Upper lobe of left lung (tissue), 6 donors: ENCODE measurements around the gene RNF25. TPM values are rescaled to one million over a fixed set of nuclear protein-coding genes. Genes with fewer than 3 reads are reported as not detected.

Experiments used
- ATAC-seq, 2 donors: fragments of 200-7000 bp; cut with Tn5 transposase; one replicate each; pipeline ENCODE4 v1.9.1; 2022; ENCODE audit warnings: mild to moderate bottlenecking in 2 of 2, moderate library complexity in 2 of 2; ENCODE audit not compliant: low FRiP score in 2 of 2
- DNase-seq, 2 donors: peaks; one replicate each; pipeline ENCODE4 v3.0.0-alpha.2; 2019 to 2020
- H3K27ac ChIP-seq, 4 donors: fragments of 200-600 bp; sonication (generic); one replicate each; pipeline ENCODE4 v1.5.1; 2016 to 2019
- H3K27me3 ChIP-seq, 4 donors: fragments of 200-600 bp; sonication (generic); one replicate each; pipeline ENCODE4 v1.5.1; 2017 to 2019
- H3K36me3 ChIP-seq, 4 donors: fragments of 200-600 bp; sonication (generic); one replicate each; pipeline ENCODE4 v1.5.1; 2016 to 2019
- H3K4me1 ChIP-seq, 4 donors: fragments of 200-600 bp; sonication (generic); one replicate each; pipeline ENCODE4 v1.5.1; 2018 to 2019
- H3K4me3 ChIP-seq, 4 donors: fragments of 200-600 bp; sonication (generic); one replicate each; pipeline ENCODE4 v1.5.1; 2017 to 2019; ENCODE audit warnings: mild to moderate bottlenecking in 2 of 4, moderate library complexity in 1 of 4
- H3K9me3 ChIP-seq, 4 donors: fragments of 200-600 bp; sonication (generic); one replicate each; pipeline ENCODE4 v1.5.1; 2018 to 2019
- CTCF ChIP-seq, 6 experiments: fragments of 450-650 bp in 4 of 6; fragments of 200-600 bp in 2 of 6; sonication (generic) in 2 of 6; IDR thresholded peaks; one replicate each; pipeline ENCODE4 v1.5.1; 2016 to 2019; ENCODE audit warnings: antibody characterized with exemption in 6 of 6
- EP300 ChIP-seq, 4 donors: sonication (generic); formaldehyde crosslinking; IDR thresholded peaks; one replicate each; pipeline ENCODE4 v1.5.1; 2017; ENCODE audit warnings: antibody characterized with exemption in 4 of 4, control low read depth in 2 of 4
- POLR2A ChIP-seq, 4 donors: fragments of 450-650 bp; IDR thresholded peaks; one replicate each; pipeline ENCODE4 v1.5.1; 2016 to 2017; ENCODE audit warnings: antibody characterized with exemption in 4 of 4, mild to moderate bottlenecking in 2 of 4
- POLR2AphosphoS5 ChIP-seq, 2 donors: sonication (generic); formaldehyde crosslinking; IDR thresholded peaks; one replicate each; pipeline ENCODE4 v1.5.1; 2017; ENCODE audit warnings: antibody characterized with exemption in 2 of 2
- WGBS, 2 donors: methylation state at CpG; one replicate each; pipeline ENCODE4 v1.1.5; 2017 to 2018; 5-methylcytosine and 5-hydroxymethylcytosine counted together
- total RNA-seq, 6 donors: library from RNA; depleted of rRNA in 4 of 6; stranded (reverse); fragments of >200 nt in 4 of 6; gene quantifications; one replicate each; pipeline versions ENCODE4 v1.1.0 to v1.2.1, GENCODE V29; 2016 to 2021
- donor health status: DM: no; HTN: no; CAD: no; lungs with moderate emphysema.
- donor health status: DM: no; HTN: yes; CAD: no; lungs with severe emphysema.

The RNF25 gene
- total RNA-seq, 6 donors from 2014 or later: 7.3 to 25.7 (median 17.8) TPM

DNA sequence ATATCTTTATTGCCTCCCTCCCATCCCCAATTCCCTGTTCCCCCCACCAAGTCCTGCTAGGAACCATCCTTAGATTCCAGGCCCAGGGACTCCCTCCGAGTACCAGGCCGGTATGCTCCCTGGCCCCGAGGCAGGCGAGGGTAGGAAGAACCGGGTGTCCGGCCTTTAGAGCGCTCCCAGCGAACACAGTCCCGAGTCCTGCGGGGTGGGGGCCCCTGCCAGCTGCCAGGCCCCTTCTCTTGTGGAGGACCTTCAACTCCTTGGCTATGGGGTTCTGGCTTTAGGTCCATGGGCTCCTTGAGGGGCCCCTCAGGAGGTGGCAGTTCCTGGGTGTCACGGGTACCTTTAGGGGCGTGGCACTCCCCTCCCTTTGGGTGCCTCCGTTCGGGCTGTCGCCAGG lies 7.9 kb downstream of the RNF25 start:
- H3K27me3 ChIP-seq: no peaks in the 10 kb centered on the region
- DNase-seq (peak in 1 of 2 donors; percentile 56), ATAC-seq (no peak)
- no peak for TF ChIP-seq EP300 (IDR thresholded peaks at IDR 0.05)
- TF ChIP-seq CTCF (IDR thresholded peaks at IDR 0.05): no peak
- no peak for TF ChIP-seq POLR2A (IDR thresholded peaks at IDR 0.05)
- TF ChIP-seq POLR2AphosphoS5 (IDR thresholded peaks at IDR 0.05): no peak
- peaks cover 6 to 10% (median 8%) of the 10 kb centered on the region in 4 donors for H3K4me1 ChIP-seq
- no peaks in the 10 kb centered on the region for H3K9me3 ChIP-seq
- no peak overlapping the region for H3K27ac ChIP-seq
- peaks cover 41 to 74% (median 65%) of the 10 kb centered on the region in 4 donors for H3K36me3 ChIP-seq
- no peak overlapping the region for H3K4me3 ChIP-seq
- 96 to 97% methylated on average over 11 to 15 of the region's 15 CpGs for WGBS, 2 donors

DNA sequence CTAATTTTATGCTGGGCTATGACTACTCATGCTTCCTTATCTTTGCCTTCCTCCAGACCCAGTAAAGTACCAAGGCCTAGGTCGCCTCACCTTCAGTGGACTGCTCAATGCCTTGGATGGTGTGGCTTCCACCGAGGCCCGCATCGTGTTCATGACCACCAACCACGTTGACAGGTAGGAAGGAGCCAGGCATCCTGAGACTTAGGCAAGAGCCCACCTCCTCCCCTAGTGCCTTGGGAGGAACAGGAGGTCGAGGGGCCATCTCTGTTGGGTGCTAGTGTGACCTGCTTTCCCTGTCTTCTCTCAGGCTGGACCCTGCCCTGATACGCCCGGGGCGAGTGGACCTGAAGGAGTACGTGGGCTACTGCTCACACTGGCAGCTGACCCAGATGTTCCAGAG lies 9.0 kb downstream of the RNF25 start:
- 83 to 94% methylated on average over 1 to 10 of the region's 10 CpGs for WGBS, 2 donors

DNA sequence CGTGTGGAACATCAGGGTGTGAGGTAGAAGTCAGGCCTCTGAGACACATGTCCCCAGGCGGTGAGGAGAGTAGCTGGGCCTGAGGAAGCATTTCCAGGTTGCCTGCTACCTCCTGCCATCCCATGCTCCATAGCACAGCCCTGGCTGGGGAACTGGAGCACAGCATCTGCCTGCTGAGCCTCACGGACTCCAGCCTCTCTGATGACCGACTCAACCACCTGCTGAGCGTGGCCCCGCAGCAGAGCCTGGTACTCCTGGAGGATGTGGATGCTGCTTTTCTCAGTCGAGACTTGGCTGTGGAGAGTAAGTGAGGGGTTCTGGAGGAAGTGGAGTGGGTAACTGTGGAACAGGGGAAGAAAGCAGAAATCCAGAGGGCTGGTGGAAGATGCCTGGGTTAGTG lies 9.4 kb downstream of the RNF25 start:
- peaks cover 36 to 62% (median 54%) of the 10 kb centered on the region in 4 donors for H3K36me3 ChIP-seq
- WGBS, 2 donors: 93 to 94% methylated on average over 7 of the region's 7 CpGs

More for the DNA sequence above, 9.0 kb downstream of the RNF25 start:
- ATAC-seq: no peak
- H3K27ac ChIP-seq: no peak overlapping the region
- H3K27me3 ChIP-seq: no peaks in the 10 kb centered on the region
- no peak for DNase-seq
- no peak for TF ChIP-seq EP300 (IDR thresholded peaks at IDR 0.05)
- no peak for TF ChIP-seq CTCF (IDR thresholded peaks at IDR 0.05)
- no peak for TF ChIP-seq POLR2A (IDR thresholded peaks at IDR 0.05)
- TF ChIP-seq POLR2AphosphoS5 (IDR thresholded peaks at IDR 0.05): no peak
- no peak overlapping the region for H3K4me3 ChIP-seq
- H3K36me3 ChIP-seq: peaks cover 41 to 64% (median 59%) of the 10 kb centered on the region in 4 donors
- peaks cover 12 to 21% (median 18%) of the 10 kb centered on the region in 4 donors for H3K4me1 ChIP-seq
- no peaks in the 10 kb centered on the region for H3K9me3 ChIP-seq

DNA sequence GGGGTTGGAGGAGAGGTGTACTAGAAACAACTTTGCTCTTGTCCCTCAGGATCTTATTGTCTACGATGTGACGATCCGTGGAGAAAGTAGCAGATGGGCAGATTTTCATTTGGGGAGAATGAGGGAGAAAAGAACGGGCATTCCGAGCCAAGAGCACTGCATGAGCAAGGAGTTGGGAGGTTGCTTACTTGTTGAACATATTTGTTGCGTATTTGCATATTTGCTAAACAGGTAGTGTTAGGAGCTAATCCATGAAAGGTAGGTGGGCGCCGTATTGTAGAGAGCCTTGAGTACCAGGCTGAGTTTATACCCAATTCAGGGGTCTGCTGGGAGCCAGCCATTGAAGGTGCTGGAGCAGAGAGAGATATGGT lies 11.8 kb downstream of the RNF25 start:
- DNase-seq: no peak
- peak overlapping the region; percentile 58 to 81 (median 76) for H3K27ac ChIP-seq

More for the DNA sequence above, 9.4 kb downstream of the RNF25 start:
- peaks cover 12 to 22% (median 18%) of the 10 kb centered on the region in 4 donors for H3K4me1 ChIP-seq
- ATAC-seq (no peak), DNase-seq (no peak)
- no peak overlapping the region for H3K4me3 ChIP-seq
- no peaks in the 10 kb centered on the region for H3K9me3 ChIP-seq
- H3K27me3 ChIP-seq: no peaks in the 10 kb centered on the region
- TF ChIP-seq EP300 (IDR thresholded peaks at IDR 0.05) (no peak), POLR2A (IDR thresholded peaks at IDR 0.05) (no peak), POLR2AphosphoS5 (IDR thresholded peaks at IDR 0.05) (no peak), CTCF (IDR thresholded peaks at IDR 0.05) (no peak)
- H3K27ac ChIP-seq: no peak overlapping the region

More for the DNA sequence above, 11.8 kb downstream of the RNF25 start:
- Histone ChIP-seq H3K4me3 (peak overlapping the region; percentile 62 to 86 (median 78)), H3K27me3 (no peaks in the 10 kb centered on the region), H3K9me3 (no peaks in the 10 kb centered on the region), H3K4me1 (peaks cover 12 to 22% (median 18%) of the 10 kb centered on the region in 4 donors), H3K36me3 (peaks cover 28 to 57% (median 46%) of the 10 kb centered on the region in 4 donors)
- WGBS, 2 donors: 14 to 18% methylated on average over 8 of the region's 8 CpGs
- ATAC-seq: no peak
- TF ChIP-seq EP300 (IDR thresholded peaks at IDR 0.05): no peak
- TF ChIP-seq CTCF (IDR thresholded peaks at IDR 0.05): no peak
- no peak for TF ChIP-seq POLR2AphosphoS5 (IDR thresholded peaks at IDR 0.05)
- no peak for TF ChIP-seq POLR2A (IDR thresholded peaks at IDR 0.05)
